ENCODE measurements around the gene PTAR1. TPM values are rescaled to one million over a fixed set of nuclear protein-coding genes. Genes with fewer than 3 reads are reported as not detected.

PTAR1 gene
- total RNA-seq, 1 donor from 2014 or later = 52.9 TPM

GRCh38 chr9:69673311-69673640 is 86.5 kb downstream of the PTAR1 start:
- no peaks in the 10 kb centered on the region for H3K36me3 Mint-ChIP-seq
- no peaks in the 10 kb centered on the region for H3K9me3 Mint-ChIP-seq
- peak overlapping the region; percentile 88 for H3K4me3 Mint-ChIP-seq
- TF ChIP-seq, protein P1, sequence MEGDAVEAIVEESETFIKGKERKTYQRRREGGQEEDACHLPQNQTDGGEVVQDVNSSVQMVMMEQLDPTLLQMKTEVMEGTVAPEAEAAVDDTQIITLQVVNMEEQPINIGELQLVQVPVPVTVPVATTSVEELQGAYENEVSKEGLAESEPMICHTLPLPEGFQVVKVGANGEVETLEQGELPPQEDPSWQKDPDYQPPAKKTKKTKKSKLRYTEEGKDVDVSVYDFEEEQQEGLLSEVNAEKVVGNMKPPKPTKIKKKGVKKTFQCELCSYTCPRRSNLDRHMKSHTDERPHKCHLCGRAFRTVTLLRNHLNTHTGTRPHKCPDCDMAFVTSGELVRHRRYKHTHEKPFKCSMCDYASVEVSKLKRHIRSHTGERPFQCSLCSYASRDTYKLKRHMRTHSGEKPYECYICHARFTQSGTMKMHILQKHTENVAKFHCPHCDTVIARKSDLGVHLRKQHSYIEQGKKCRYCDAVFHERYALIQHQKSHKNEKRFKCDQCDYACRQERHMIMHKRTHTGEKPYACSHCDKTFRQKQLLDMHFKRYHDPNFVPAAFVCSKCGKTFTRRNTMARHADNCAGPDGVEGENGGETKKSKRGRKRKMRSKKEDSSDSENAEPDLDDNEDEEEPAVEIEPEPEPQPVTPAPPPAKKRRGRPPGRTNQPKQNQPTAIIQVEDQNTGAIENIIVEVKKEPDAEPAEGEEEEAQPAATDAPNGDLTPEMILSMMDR (conservative IDR thresholded peaks at IDR 0.05) = no peak
- DNase-seq (ENCODE audit: extremely low spot score, unreplicated experiment) = no peak
- H3K27me3 Mint-ChIP-seq = no peaks in the 10 kb centered on the region
- peak overlapping the region; percentile 89 for H3K27ac Mint-ChIP-seq
- H3K4me1 Mint-ChIP-seq (ENCODE audit: unreplicated experiment) = peaks cover 14% of the 10 kb centered on the region

- peak; percentile 88 for DNase-seq (ENCODE audit: extremely low spot score, unreplicated experiment)
- Mint-ChIP-seq H3K9me3 (no peaks in the 10 kb centered on the region), H3K4me1 (ENCODE audit: unreplicated experiment) (peaks cover 14% of the 10 kb centered on the region), H3K27ac (peak overlapping the region; percentile 89), H3K36me3 (no peaks in the 10 kb centered on the region), H3K4me3 (peak overlapping the region; percentile 88), H3K27me3 (no peaks in the 10 kb centered on the region)
- TF ChIP-seq, protein P1 (conservative IDR thresholded peaks at IDR 0.05) = peak; percentile 97
Measured at GRCh38 chr9:69672596-69673310, 87.1 kb downstream of the PTAR1 start.

DNA sequence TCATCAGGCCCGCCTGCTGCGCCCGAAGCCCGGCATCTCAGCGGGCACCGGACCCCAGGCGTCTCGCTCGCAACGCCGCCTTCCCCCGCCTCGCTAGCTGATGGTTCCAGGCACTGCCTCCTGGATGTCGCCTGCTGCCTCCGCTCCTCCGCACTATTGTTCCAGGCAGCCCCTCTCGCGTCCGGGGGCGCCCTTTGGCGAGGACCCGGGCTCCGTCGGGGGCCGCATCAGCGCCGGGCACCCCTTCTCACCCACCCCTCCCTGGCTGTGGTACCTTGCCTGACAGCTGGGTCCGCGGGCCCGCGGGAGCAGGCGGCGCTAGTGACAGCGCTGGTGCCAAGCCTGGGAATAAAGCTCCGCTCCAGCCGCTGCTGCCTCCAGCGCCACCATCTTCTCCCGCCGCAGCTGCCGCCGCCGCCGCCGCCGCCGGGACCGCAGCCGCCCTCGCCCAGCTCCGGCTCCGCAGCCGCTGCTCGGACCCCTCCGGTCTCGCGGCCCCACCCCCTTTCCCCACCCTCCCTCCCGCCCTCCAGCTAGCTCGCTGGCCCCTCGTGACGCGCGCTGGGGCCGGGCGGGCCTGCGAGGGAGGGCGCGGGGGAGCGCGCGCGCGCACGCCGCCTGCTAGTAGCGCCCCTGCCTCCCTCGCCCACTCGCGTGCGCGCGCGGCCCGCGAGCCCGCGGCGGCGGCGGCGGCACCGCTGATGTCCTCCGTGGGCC is 87.8 kb downstream of the PTAR1 start, which contains the start of gene APBA1:
Gene APBA1, minus strand, starts transcription at position 493 of the 717 bp plus-strand sequence.
- DNase-seq (ENCODE audit: extremely low spot score, unreplicated experiment) = peak; percentile 76
- TF ChIP-seq, protein P1 (conservative IDR thresholded peaks at IDR 0.05) = peak; percentile 38
- no peaks in the 10 kb centered on the region for H3K36me3 Mint-ChIP-seq
- H3K27ac Mint-ChIP-seq = peak within 1 kb of the TSS; percentile 89
- no peaks in the 10 kb centered on the region for H3K9me3 Mint-ChIP-seq
- H3K4me1 Mint-ChIP-seq (ENCODE audit: unreplicated experiment) = peaks cover 14% of the 10 kb centered on the region
- H3K27me3 Mint-ChIP-seq = no peaks in the 10 kb centered on the region
- peak within 1 kb of the TSS; percentile 88 for H3K4me3 Mint-ChIP-seq

GRCh38 chr9:69671311-69671878 is 88.4 kb downstream of the PTAR1 start:
- Mint-ChIP-seq H3K9me3 (no peaks in the 10 kb centered on the region), H3K36me3 (no peaks in the 10 kb centered on the region), H3K4me3 (peak overlapping the region; percentile 86), H3K27me3 (no peaks in the 10 kb centered on the region), H3K27ac (peak overlapping the region; percentile 20), H3K4me1 (ENCODE audit: unreplicated experiment) (peaks cover 14% of the 10 kb centered on the region)
- DNase-seq (ENCODE audit: extremely low spot score, unreplicated experiment) = no peak
- TF ChIP-seq, protein P1 (conservative IDR thresholded peaks at IDR 0.05) = no peak

- DNase-seq (ENCODE audit: extremely low spot score, unreplicated experiment) = no peak
- TF ChIP-seq, protein P1 (conservative IDR thresholded peaks at IDR 0.05) = no peak
- no peaks in the 10 kb centered on the region for H3K9me3 Mint-ChIP-seq
- H3K27me3 Mint-ChIP-seq = peaks cover 6% of the 10 kb centered on the region
- H3K36me3 Mint-ChIP-seq = no peaks in the 10 kb centered on the region
- H3K27ac Mint-ChIP-seq = no peak overlapping the region
- no peak overlapping the region for H3K4me3 Mint-ChIP-seq
- peaks cover 7% of the 10 kb centered on the region for H3K4me1 Mint-ChIP-seq (ENCODE audit: unreplicated experiment)
Measured at GRCh38 chr9:69667306-69667705, 92.5 kb downstream of the PTAR1 start.

Data from type B pancreatic cell (in vitro differentiated cells).